ENCODE results near the gene NIPSNAP2.
"Not testable (repeated sequence)": the region's sequence is repeated elsewhere in the genome, so short reads cannot be mapped to it uniquely, and the experiment has no call there.

Gene NIPSNAP2

DNA sequence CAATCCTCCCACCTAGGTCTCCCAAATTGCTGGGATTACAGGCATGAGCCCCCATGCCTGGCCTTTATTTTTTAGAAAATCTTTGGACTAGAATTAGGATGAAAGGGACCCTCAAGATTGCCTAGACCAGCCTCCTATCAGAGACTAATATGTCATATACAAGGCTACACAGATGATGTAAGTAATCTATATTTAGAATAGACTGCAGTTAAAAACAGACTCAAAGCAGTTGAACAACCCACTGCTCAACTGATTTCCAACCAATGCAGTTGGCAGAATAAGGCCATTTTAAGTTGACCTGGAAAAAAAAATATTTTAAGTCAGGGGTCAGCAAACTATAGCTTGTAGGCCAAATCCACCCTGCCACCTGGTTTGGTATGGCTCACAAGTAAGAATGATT is 59.1 kb downstream of the NIPSNAP2 start:
- POLR2A ChIA-PET = no interaction called here

DNA sequence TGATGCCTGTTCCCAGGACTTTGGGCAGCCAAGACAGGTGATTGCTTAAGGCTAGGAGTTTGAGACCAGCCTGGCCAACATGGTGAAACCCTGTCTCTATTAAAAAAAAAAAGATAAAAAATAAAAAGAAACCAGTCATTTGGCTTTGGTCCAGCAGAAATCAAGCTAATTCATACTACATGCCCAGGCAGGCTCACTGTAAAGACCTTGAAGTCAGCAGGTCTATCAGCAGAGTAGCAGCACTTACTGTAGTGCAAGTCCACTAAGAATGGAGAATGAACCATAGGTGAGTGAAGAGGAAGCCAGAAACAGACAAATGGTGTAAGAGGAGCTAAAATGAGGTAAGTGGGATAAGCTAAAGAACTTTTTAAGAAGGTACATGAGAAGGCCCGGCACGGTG is 62.2 kb downstream of the NIPSNAP2 start:
- CTCF ChIA-PET = no interaction called here
- no peak for TF ChIP-seq FOXM1 (IDR thresholded peaks at IDR 0.05; ENCODE audit: borderline replicate concordance)
- TF ChIP-seq NFRKB (IDR thresholded peaks at IDR 0.05) = no peak
- TF ChIP-seq LEF1 (IDR thresholded peaks at IDR 0.05; ENCODE audit: borderline replicate concordance) = no peak
- TF ChIP-seq FOXK2 (IDR thresholded peaks at IDR 0.05) = no peak
- no peak for TF ChIP-seq ARNT (IDR thresholded peaks at IDR 0.05)
- no peak for TF ChIP-seq HDGF (IDR thresholded peaks at IDR 0.05; ENCODE audit: borderline replicate concordance)
- TF ChIP-seq L3MBTL2 (conservative IDR thresholded peaks at IDR 0.05) = no peak
- no peak for TF ChIP-seq FOXA1 (IDR thresholded peaks at IDR 0.05)
- TF ChIP-seq TARDBP (IDR thresholded peaks at IDR 0.05) = no peak
- no peak for TF ChIP-seq ZNF384 (IDR thresholded peaks at IDR 0.05)
- no peak for TF ChIP-seq BHLHE40 (IDR thresholded peaks at IDR 0.05; ENCODE audit: borderline replicate concordance)
- no peak for TF ChIP-seq SUZ12 (IDR thresholded peaks at IDR 0.05)
- TF ChIP-seq SP1 (IDR thresholded peaks at IDR 0.05) = no peak
- TF ChIP-seq, protein P1, sequence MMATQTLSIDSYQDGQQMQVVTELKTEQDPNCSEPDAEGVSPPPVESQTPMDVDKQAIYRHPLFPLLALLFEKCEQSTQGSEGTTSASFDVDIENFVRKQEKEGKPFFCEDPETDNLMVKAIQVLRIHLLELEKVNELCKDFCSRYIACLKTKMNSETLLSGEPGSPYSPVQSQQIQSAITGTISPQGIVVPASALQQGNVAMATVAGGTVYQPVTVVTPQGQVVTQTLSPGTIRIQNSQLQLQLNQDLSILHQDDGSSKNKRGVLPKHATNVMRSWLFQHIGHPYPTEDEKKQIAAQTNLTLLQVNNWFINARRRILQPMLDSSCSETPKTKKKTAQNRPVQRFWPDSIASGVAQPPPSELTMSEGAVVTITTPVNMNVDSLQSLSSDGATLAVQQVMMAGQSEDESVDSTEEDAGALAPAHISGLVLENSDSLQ (IDR thresholded peaks at IDR 0.05) = no peak
- TF ChIP-seq CTBP1 (IDR thresholded peaks at IDR 0.05; ENCODE audit: borderline replicate concordance) = no peak
- no peak for TF ChIP-seq ELF4 (IDR thresholded peaks at IDR 0.05)
- DNase-seq (ENCODE audit: extremely low spot score) = no peak
- POLR2A ChIA-PET = no interaction called here

More for the DNA sequence above, 59.1 kb downstream of the NIPSNAP2 start:
- DNase-seq (ENCODE audit: extremely low spot score) = no peak
- CTCF ChIA-PET = no interaction called here
- TF ChIP-seq FOXA1 (IDR thresholded peaks at IDR 0.05) (no peak), TARDBP (IDR thresholded peaks at IDR 0.05) (no peak), LEF1 (IDR thresholded peaks at IDR 0.05; ENCODE audit: borderline replicate concordance) (no peak), ARNT (IDR thresholded peaks at IDR 0.05) (no peak), HDGF (IDR thresholded peaks at IDR 0.05; ENCODE audit: borderline replicate concordance) (no peak), SUZ12 (IDR thresholded peaks at IDR 0.05) (no peak), FOXK2 (IDR thresholded peaks at IDR 0.05) (no peak), ZNF384 (IDR thresholded peaks at IDR 0.05) (no peak), FOXM1 (IDR thresholded peaks at IDR 0.05; ENCODE audit: borderline replicate concordance) (no peak), L3MBTL2 (conservative IDR thresholded peaks at IDR 0.05) (no peak), CTBP1 (IDR thresholded peaks at IDR 0.05; ENCODE audit: borderline replicate concordance) (no peak), SP1 (IDR thresholded peaks at IDR 0.05) (no peak), BHLHE40 (IDR thresholded peaks at IDR 0.05; ENCODE audit: borderline replicate concordance) (no peak), ELF4 (IDR thresholded peaks at IDR 0.05) (no peak), NFRKB (IDR thresholded peaks at IDR 0.05) (no peak)
- TF ChIP-seq, protein P1 (IDR thresholded peaks at IDR 0.05) = no peak

DNA sequence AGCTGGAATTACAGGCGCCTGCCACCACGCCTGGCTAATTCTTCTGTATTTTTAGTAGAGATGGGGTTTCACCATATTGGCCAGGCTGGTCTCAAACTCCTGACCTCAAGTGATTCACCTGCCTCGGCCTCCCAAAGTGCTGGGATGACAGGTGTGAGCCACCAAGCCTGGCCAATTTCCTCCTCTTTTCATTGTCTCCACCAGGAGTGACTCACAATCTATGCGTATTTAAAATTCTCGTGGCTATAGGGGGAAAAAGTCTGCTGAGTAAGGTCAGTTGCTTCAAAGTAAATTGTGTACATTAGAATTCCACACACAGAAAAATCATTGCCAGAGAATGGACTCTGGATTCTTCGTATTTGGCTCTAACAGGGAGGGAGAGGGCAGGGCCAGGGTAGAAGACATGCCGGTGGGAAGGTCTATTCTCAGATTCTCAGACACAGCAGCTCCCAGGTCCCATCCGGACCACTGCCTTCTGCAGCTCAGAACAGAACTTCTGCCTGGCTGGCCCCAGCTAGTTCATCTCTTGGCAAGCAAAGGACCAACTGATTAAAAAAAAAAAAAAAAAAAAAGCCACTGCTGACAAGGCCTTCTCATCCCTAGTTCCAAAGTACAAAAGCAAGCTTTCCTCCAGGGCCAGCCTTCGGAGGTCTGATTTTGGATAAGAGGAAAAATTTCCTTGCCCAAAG is 64.7 kb downstream of the NIPSNAP2 start:
- ChIA-PET CTCF (no interaction called here), POLR2A (interaction anchor here (0.5 to 2.2 kb wide), 2 partner anchors 22 to 29 kb away, joined by 3 to 9 read pairs; partner anchors contain the start of genes CCT6A and PSPH)
- no peak for DNase-seq (ENCODE audit: extremely low spot score)
- TF ChIP-seq L3MBTL2 (conservative IDR thresholded peaks at IDR 0.05) = no peak
- TF ChIP-seq FOXM1 (IDR thresholded peaks at IDR 0.05; ENCODE audit: borderline replicate concordance) = no peak
- no peak for TF ChIP-seq LEF1 (IDR thresholded peaks at IDR 0.05; ENCODE audit: borderline replicate concordance)
- TF ChIP-seq HDGF (IDR thresholded peaks at IDR 0.05; ENCODE audit: borderline replicate concordance) = no peak
- TF ChIP-seq FOXA1 (IDR thresholded peaks at IDR 0.05) = no peak
- TF ChIP-seq, protein P1 (IDR thresholded peaks at IDR 0.05) = no peak
- TF ChIP-seq NFRKB (IDR thresholded peaks at IDR 0.05) = no peak
- TF ChIP-seq ZNF384 (IDR thresholded peaks at IDR 0.05) = no peak
- TF ChIP-seq TARDBP (IDR thresholded peaks at IDR 0.05) = no peak
- TF ChIP-seq ELF4 (IDR thresholded peaks at IDR 0.05) = no peak
- TF ChIP-seq ARNT (IDR thresholded peaks at IDR 0.05) = no peak

DNA sequence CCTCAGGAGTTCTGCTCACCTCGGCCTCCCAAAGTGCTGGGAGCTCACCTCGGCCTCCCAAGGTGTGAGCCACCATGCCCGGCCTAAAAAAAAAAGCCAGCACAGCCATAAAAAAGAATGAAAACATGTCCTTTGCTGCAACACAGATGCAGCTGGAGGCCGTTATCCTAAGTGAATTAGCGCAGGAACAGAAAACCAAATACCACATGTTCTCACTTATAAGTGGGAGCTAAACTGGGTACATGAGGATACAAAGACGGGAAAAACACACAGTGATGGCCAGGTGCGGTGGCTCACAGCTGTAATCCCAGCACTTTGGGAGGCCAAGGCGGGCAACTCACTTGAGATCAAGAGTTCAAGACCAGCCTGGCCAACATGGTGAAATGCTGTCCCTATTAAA is 66.0 kb downstream of the NIPSNAP2 start:
- POLR2A ChIA-PET = interaction anchor here (1.0 kb wide), 1 partner anchor 21 kb away, joined by 4 read pairs; the partner anchor contains the start of genes CCT6A and PSPH
- CTCF ChIA-PET = no interaction called here
- no peak for DNase-seq (ENCODE audit: extremely low spot score)
- TF ChIP-seq FOXK2 (IDR thresholded peaks at IDR 0.05) (no peak), ZNF384 (IDR thresholded peaks at IDR 0.05) (no peak), NFRKB (IDR thresholded peaks at IDR 0.05) (no peak)

DNA sequence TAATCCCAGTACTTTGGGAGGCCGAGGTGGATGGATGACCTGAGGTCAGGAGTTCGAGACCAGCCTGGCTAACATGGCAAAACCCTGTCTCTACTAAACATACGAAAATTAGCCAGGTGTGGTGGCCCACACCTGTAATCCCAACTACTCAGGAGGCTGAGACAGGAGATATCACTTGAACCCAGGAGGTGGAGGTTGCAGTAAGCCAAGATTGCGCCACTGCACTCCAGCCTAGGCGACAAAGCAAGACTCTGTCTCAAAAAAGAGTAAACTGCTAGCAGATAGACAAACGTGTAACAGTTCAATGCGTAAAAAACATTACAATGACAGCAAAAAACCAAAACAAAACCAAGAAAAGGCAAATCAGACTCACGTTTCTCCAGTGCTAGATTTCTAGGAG is 67.2 kb downstream of the NIPSNAP2 start:
- DNase-seq (ENCODE audit: extremely low spot score); POLR2A ChIA-PET: not testable (repeated sequence)
- CTCF ChIA-PET = interaction anchor here (0.6 kb wide), 1 partner anchor 980 kb away, joined by 3 read pairs; no protein-coding TSS in a partner anchor

DNA sequence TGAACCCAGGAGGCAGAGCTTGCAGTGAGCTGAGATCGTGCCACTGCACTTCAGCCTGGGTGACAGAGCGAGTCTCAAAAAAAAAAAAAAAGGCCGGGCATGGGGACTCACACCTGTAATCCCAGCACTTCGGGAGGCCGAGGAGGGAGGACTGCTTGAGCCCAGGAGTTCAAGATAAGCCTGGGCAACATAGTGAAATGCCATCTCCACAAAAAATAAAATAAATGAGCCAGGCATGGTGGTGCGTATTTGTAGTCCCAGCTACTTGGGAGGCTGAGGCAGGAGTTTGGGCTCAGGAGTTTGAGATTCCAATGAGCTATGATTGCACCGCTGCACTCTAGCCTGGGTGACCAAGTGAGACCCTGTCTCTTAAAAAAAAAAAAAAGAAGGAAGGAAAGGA is 68.2 kb downstream of the NIPSNAP2 start:
- DNase-seq (ENCODE audit: extremely low spot score); POLR2A ChIA-PET; CTCF ChIA-PET: not testable (repeated sequence)
